Central memory CD8-positive, alpha-beta T cell (primary cell): ENCODE measurements around the gene SYCP1.
"Not testable (repeated sequence)": the region's sequence is repeated elsewhere in the genome, so short reads cannot be mapped to it uniquely, and the experiment has no call there.

Experiments used
- ATAC-seq: fragments of 150-1000 bp; cut with Tn5 transposase; replicated peaks from 2 replicates; pipeline ENCODE4 v1.10.0; 2022; ENCODE audit warnings: mild to moderate bottlenecking, moderate FRiP score, moderate number of reproducible peaks; ENCODE audit not compliant: poor library complexity, severe bottlenecking; ENCODE audit errors: extremely low read depth
- DNase-seq, 2 donors: peaks; one replicate each; pipeline ENCODE4 v3.0.0; 2021; ENCODE audit warnings: low spot score in 2 of 2
- H3K27ac Mint-ChIP-seq: one replicate; pipeline ENCODE4 v1.8.0; 2022; ENCODE audit warnings: low read depth, mild to moderate bottlenecking, moderate library complexity, mixed read lengths
- H3K27me3 Mint-ChIP-seq: one replicate; pipeline ENCODE4 v1.8.0; 2022; ENCODE audit warnings: mixed read lengths
- H3K36me3 Mint-ChIP-seq: one replicate; pipeline ENCODE4 v1.8.0; 2022; ENCODE audit warnings: mild to moderate bottlenecking, moderate library complexity, mixed read lengths; ENCODE audit not compliant: insufficient read depth
- H3K4me1 Mint-ChIP-seq: one replicate; pipeline ENCODE4 v1.8.0; 2022; ENCODE audit warnings: mixed read lengths
- H3K4me3 Mint-ChIP-seq: one replicate; pipeline ENCODE4 v1.8.0; 2022; ENCODE audit warnings: mild to moderate bottlenecking, moderate library complexity, mixed read lengths
- H3K9me3 Mint-ChIP-seq: one replicate; pipeline ENCODE4 v1.8.0; 2022; ENCODE audit warnings: mixed read lengths

Gene SYCP1

GRCh38 chr1:114854693-114855320, at the start of gene SYCP1:
SYCP1 (plus strand) TSS chr1:114854863; CDS start chr1:114855465, 602 bp downstream.
- no peak within 1 kb of the TSS for H3K27ac Mint-ChIP-seq
- DNase-seq (no peak), ATAC-seq (no peak)
- H3K27me3 Mint-ChIP-seq: peaks cover 43% of the 10 kb centered on the region
- no peaks in the 10 kb centered on the region for H3K9me3 Mint-ChIP-seq
- H3K4me3 Mint-ChIP-seq: no peak within 1 kb of the TSS
- H3K4me1 Mint-ChIP-seq: peaks cover 8% of the 10 kb centered on the region
- H3K36me3 Mint-ChIP-seq: no peaks in the 10 kb centered on the region

- Mint-ChIP-seq H3K27me3 (peaks cover 19% of the 10 kb centered on the region), H3K4me3 (no peak overlapping the region), H3K27ac (no peak overlapping the region), H3K36me3 (no peaks in the 10 kb centered on the region), H3K4me1 (no peaks in the 10 kb centered on the region), H3K9me3 (peaks cover 5% of the 10 kb centered on the region)
- no peak for ATAC-seq
- no peak for DNase-seq
These were observed 34.8 kb upstream of the SYCP1 start for GRCh38 chr1:114819869-114820268.

GRCh38 chr1:114820392-114820791, 34.3 kb upstream of the SYCP1 start:
- DNase-seq: no peak
- no peaks in the 10 kb centered on the region for H3K4me1 Mint-ChIP-seq
- no peak for ATAC-seq
- no peak overlapping the region for H3K4me3 Mint-ChIP-seq
- H3K36me3 Mint-ChIP-seq: no peaks in the 10 kb centered on the region
- peaks cover 8% of the 10 kb centered on the region for H3K9me3 Mint-ChIP-seq
- no peak overlapping the region for H3K27ac Mint-ChIP-seq
- H3K27me3 Mint-ChIP-seq: peaks cover 24% of the 10 kb centered on the region

- Mint-ChIP-seq H3K4me1 (no peaks in the 10 kb centered on the region), H3K4me3 (no peak overlapping the region), H3K36me3 (no peaks in the 10 kb centered on the region), H3K9me3 (peaks cover 8% of the 10 kb centered on the region), H3K27me3 (peaks cover 38% of the 10 kb centered on the region), H3K27ac (no peak overlapping the region)
- ATAC-seq (no peak), DNase-seq (no peak)
These were observed 32.7 kb upstream of the SYCP1 start for GRCh38 chr1:114821978-114822377.

GRCh38 chr1:114828251-114828650, 26.4 kb upstream of the SYCP1 start:
- peaks cover 8% of the 10 kb centered on the region for H3K9me3 Mint-ChIP-seq
- H3K27me3 Mint-ChIP-seq: peaks cover 34% of the 10 kb centered on the region
- no peak overlapping the region for H3K4me3 Mint-ChIP-seq
- no peak overlapping the region for H3K27ac Mint-ChIP-seq
- DNase-seq: no peak
- H3K36me3 Mint-ChIP-seq: no peaks in the 10 kb centered on the region
- H3K4me1 Mint-ChIP-seq: no peaks in the 10 kb centered on the region
- no peak for ATAC-seq

GRCh38 chr1:114830075-114830474, 24.6 kb upstream of the SYCP1 start:
- H3K27ac Mint-ChIP-seq, H3K4me1 Mint-ChIP-seq, H3K4me3 Mint-ChIP-seq, ATAC-seq, DNase-seq, H3K36me3 Mint-ChIP-seq, H3K9me3 Mint-ChIP-seq: not testable (repeated sequence)
- H3K27me3 Mint-ChIP-seq: peaks cover 24% of the 10 kb centered on the region

- Mint-ChIP-seq H3K4me1 (no peaks in the 10 kb centered on the region), H3K27me3 (peaks cover 11% of the 10 kb centered on the region), H3K4me3 (no peak overlapping the region), H3K36me3 (no peaks in the 10 kb centered on the region), H3K27ac (no peak overlapping the region), H3K9me3 (no peaks in the 10 kb centered on the region)
- DNase-seq: no peak
- ATAC-seq: no peak
These were observed 23.2 kb upstream of the SYCP1 start for GRCh38 chr1:114831276-114831994.

- Mint-ChIP-seq H3K4me3 (no peak overlapping the region), H3K27me3 (peaks cover 8% of the 10 kb centered on the region), H3K4me1 (no peaks in the 10 kb centered on the region), H3K27ac (no peak overlapping the region), H3K9me3 (no peaks in the 10 kb centered on the region), H3K36me3 (no peaks in the 10 kb centered on the region)
- no peak for DNase-seq
- ATAC-seq: no peak
These were observed 22.6 kb upstream of the SYCP1 start for GRCh38 chr1:114832057-114832456.

- Mint-ChIP-seq H3K4me3 (no peak overlapping the region), H3K27ac (no peak overlapping the region)
These were observed 21.2 kb upstream of the SYCP1 start for GRCh38 chr1:114833421-114833820.

GRCh38 chr1:114844270-114844669, 10.4 kb upstream of the SYCP1 start:
- no peaks in the 10 kb centered on the region for H3K4me1 Mint-ChIP-seq
- DNase-seq: no peak
- no peak overlapping the region for H3K4me3 Mint-ChIP-seq
- peaks cover 59% of the 10 kb centered on the region for H3K27me3 Mint-ChIP-seq
- no peak for ATAC-seq
- H3K9me3 Mint-ChIP-seq: no peaks in the 10 kb centered on the region
- no peak overlapping the region for H3K27ac Mint-ChIP-seq
- H3K36me3 Mint-ChIP-seq: no peaks in the 10 kb centered on the region

More at GRCh38 chr1:114833421-114833820, 21.2 kb upstream of the SYCP1 start:
- H3K27me3 Mint-ChIP-seq: peaks cover 14% of the 10 kb centered on the region
- no peaks in the 10 kb centered on the region for H3K36me3 Mint-ChIP-seq
- DNase-seq (no peak), ATAC-seq (no peak)
- H3K4me1 Mint-ChIP-seq: no peaks in the 10 kb centered on the region
- H3K9me3 Mint-ChIP-seq: no peaks in the 10 kb centered on the region

GRCh38 chr1:114853584-114853983, 1.1 kb upstream of the SYCP1 start:
- H3K9me3 Mint-ChIP-seq: no peaks in the 10 kb centered on the region
- no peaks in the 10 kb centered on the region for H3K36me3 Mint-ChIP-seq
- H3K27ac Mint-ChIP-seq: no peak overlapping the region
- DNase-seq (no peak), ATAC-seq (no peak)
- peaks cover 8% of the 10 kb centered on the region for H3K4me1 Mint-ChIP-seq
- H3K4me3 Mint-ChIP-seq: no peak overlapping the region
- H3K27me3 Mint-ChIP-seq: peaks cover 40% of the 10 kb centered on the region

- DNase-seq (no peak), ATAC-seq (no peak)
- no peaks in the 10 kb centered on the region for H3K36me3 Mint-ChIP-seq
- H3K4me1 Mint-ChIP-seq: no peaks in the 10 kb centered on the region
- peaks cover 30% of the 10 kb centered on the region for H3K27me3 Mint-ChIP-seq
- no peak overlapping the region for H3K4me3 Mint-ChIP-seq
- H3K9me3 Mint-ChIP-seq: no peaks in the 10 kb centered on the region
- no peak overlapping the region for H3K27ac Mint-ChIP-seq
These were observed 6.7 kb downstream of the SYCP1 start for GRCh38 chr1:114861384-114861783.

- H3K27me3 Mint-ChIP-seq: peaks cover 69% of the 10 kb centered on the region
- H3K4me1 Mint-ChIP-seq: no peaks in the 10 kb centered on the region
- H3K36me3 Mint-ChIP-seq: no peaks in the 10 kb centered on the region
- no peak for ATAC-seq
- no peaks in the 10 kb centered on the region for H3K9me3 Mint-ChIP-seq
- no peak for DNase-seq
- H3K27ac Mint-ChIP-seq: no peak overlapping the region
- H3K4me3 Mint-ChIP-seq: no peak overlapping the region
These were observed 37.7 kb downstream of the SYCP1 start for GRCh38 chr1:114892194-114892918.
